Smooth muscle cell of the umbilical artery (primary cell): ENCODE results near the gene FCGBP. TPM values are rescaled to one million over a fixed set of nuclear protein-coding genes. Genes with fewer than 3 reads are reported as not detected.

ENCODE experiments used
- total RNA-seq: library from RNA; depleted of rRNA; stranded (reverse); fragments of >200 nt; gene quantifications from 2 replicates; pipeline ENCODE4 v1.2.3, GENCODE V29; 2014

The FCGBP gene
- total RNA-seq = 1.2 and 2.2 TPM in 2 replicates

GRCh38 chr19:39934584-39935363 lies at the start of gene FCGBP:
TSS of gene FCGBP (minus strand) at chr19:39934634.

GRCh38 chr19:39970675-39971379 lies 36.4 kb upstream of the FCGBP start, which contains the start of gene PSMC4:
TSS of gene PSMC4 (plus strand) at chr19:39971165. CDS start at chr19:39971203, 38 bp downstream.

Other genes with a start within 250 kb of the FCGBP start
- not detected in 2 replicates for gene LGALS14, start 230.2 kb downstream of the FCGBP start, total RNA-seq
- gene CLC, start 196.6 kb downstream of the FCGBP start, total RNA-seq = not detected in 2 replicates
- gene LEUTX, start 155.8 kb downstream of the FCGBP start, total RNA-seq = not detected in 2 replicates
- gene DYRK1B, start 100.5 kb downstream of the FCGBP start, total RNA-seq = 8.6 and 18.2 TPM in 2 replicates
- gene FBL, start 88.3 kb downstream of the FCGBP start, total RNA-seq = 104 and 116 TPM in 2 replicates
- gene PSMC4, start 36.5 kb upstream of the FCGBP start, total RNA-seq = 128 and 165 TPM in 2 replicates
- gene ZNF546, start 62.4 kb upstream of the FCGBP start, total RNA-seq = 5.0 and 5.6 TPM in 2 replicates
- 16.3 and 21.1 TPM in 2 replicates for gene ZNF780B, start 121.6 kb upstream of the FCGBP start, total RNA-seq
- 19.6 and 23.2 TPM in 2 replicates for gene ZNF780A, start 156.3 kb upstream of the FCGBP start, total RNA-seq